ENCODE measurements around the gene SERTAD3. TPM values are rescaled to one million over a fixed set of nuclear protein-coding genes. Genes with fewer than 3 reads are reported as not detected.

The SERTAD3 gene
- total RNA-seq, 1 donor from 2014 or later, result 25.8 TPM

- Mint-ChIP-seq H3K27me3 (ENCODE audit: low read depth) (no peaks in the 10 kb centered on the region), H3K4me3 (no peak overlapping the region), H3K27ac (ENCODE audit: unreplicated experiment) (no peak overlapping the region)
These were observed 9.1 kb upstream of the SERTAD3 start for GRCh38 chr19:40453151-40453735.

GRCh38 chr19:40452016-40452415 is 7.9 kb upstream of the SERTAD3 start:
- TF ChIP-seq CTCF (conservative IDR thresholded peaks at IDR 0.05), result no peak
- Mint-ChIP-seq H3K9me3 (no peaks in the 10 kb centered on the region), H3K27ac (ENCODE audit: unreplicated experiment) (no peak overlapping the region), H3K27me3 (ENCODE audit: low read depth) (no peaks in the 10 kb centered on the region), H3K36me3 (ENCODE audit: low read depth) (no peaks in the 10 kb centered on the region), H3K4me1 (no peaks in the 10 kb centered on the region), H3K4me3 (no peak overlapping the region)
- DNase-seq (ENCODE audit: low read depth, low spot score), result no peak

More at GRCh38 chr19:40453151-40453735, 9.1 kb upstream of the SERTAD3 start:
- DNase-seq (ENCODE audit: low read depth, low spot score), result no peak
- no peak for TF ChIP-seq CTCF (conservative IDR thresholded peaks at IDR 0.05)
- Mint-ChIP-seq H3K9me3 (no peaks in the 10 kb centered on the region), H3K36me3 (ENCODE audit: low read depth) (no peaks in the 10 kb centered on the region), H3K4me1 (no peaks in the 10 kb centered on the region)

- DNase-seq (ENCODE audit: low read depth, low spot score), result no peak
- Mint-ChIP-seq H3K4me1 (peaks cover under 1% of the 10 kb centered on the region), H3K27ac (ENCODE audit: unreplicated experiment) (no peak overlapping the region), H3K27me3 (ENCODE audit: low read depth) (no peaks in the 10 kb centered on the region), H3K4me3 (no peak overlapping the region), H3K9me3 (no peaks in the 10 kb centered on the region), H3K36me3 (ENCODE audit: low read depth) (no peaks in the 10 kb centered on the region)
- no peak for TF ChIP-seq CTCF (conservative IDR thresholded peaks at IDR 0.05)
These were observed 6.5 kb upstream of the SERTAD3 start for GRCh38 chr19:40450664-40451063.

GRCh38 chr19:40449506-40449905 is 5.4 kb upstream of the SERTAD3 start:
- no peak for DNase-seq (ENCODE audit: low read depth, low spot score)
- no peak overlapping the region for H3K4me3 Mint-ChIP-seq
- no peak overlapping the region for H3K27ac Mint-ChIP-seq (ENCODE audit: unreplicated experiment)
- TF ChIP-seq CTCF (conservative IDR thresholded peaks at IDR 0.05), result no peak
- H3K36me3 Mint-ChIP-seq (ENCODE audit: low read depth), result no peaks in the 10 kb centered on the region
- peaks cover 9% of the 10 kb centered on the region for H3K4me1 Mint-ChIP-seq
- peaks cover 2% of the 10 kb centered on the region for H3K27me3 Mint-ChIP-seq (ENCODE audit: low read depth)
- no peaks in the 10 kb centered on the region for H3K9me3 Mint-ChIP-seq

GRCh38 chr19:40446263-40446784 is 2.2 kb upstream of the SERTAD3 start:
- no peaks in the 10 kb centered on the region for H3K36me3 Mint-ChIP-seq (ENCODE audit: low read depth)
- no peak overlapping the region for H3K27ac Mint-ChIP-seq (ENCODE audit: unreplicated experiment)
- peaks cover 2% of the 10 kb centered on the region for H3K27me3 Mint-ChIP-seq (ENCODE audit: low read depth)
- H3K9me3 Mint-ChIP-seq, result no peaks in the 10 kb centered on the region
- peaks cover 21% of the 10 kb centered on the region for H3K4me1 Mint-ChIP-seq
- TF ChIP-seq CTCF (conservative IDR thresholded peaks at IDR 0.05), result no peak
- H3K4me3 Mint-ChIP-seq, result peak overlapping the region; percentile 83
- DNase-seq (ENCODE audit: low read depth, low spot score), result no peak

Measured in neural crest cell (in vitro differentiated cells).